GM19240 (cell line): ENCODE results near the gene PELI3.

Source experiments
- DNase-seq: peaks from one replicate; pipeline ENCODE4 v3.0.0; 2011; ENCODE audit warnings: low spot score; ENCODE audit not compliant: insufficient read length

Gene PELI3

GRCh38 chr11:66473608-66474515 is 7.2 kb downstream of the PELI3 start:
- DNase-seq = no peak

- no peak for DNase-seq
Observed at GRCh38 chr11:66475349-66476172, 8.9 kb downstream of the PELI3 start.

- DNase-seq = no peak
Observed at GRCh38 chr11:66476173-66476840, 9.6 kb downstream of the PELI3 start.

GRCh38 chr11:66476841-66477251 is 10.1 kb downstream of the PELI3 start:
- no peak for DNase-seq

- DNase-seq = no peak
Observed at GRCh38 chr11:66477263-66478201, 10.8 kb downstream of the PELI3 start.

- peak; percentile 64 for DNase-seq
Observed at GRCh38 chr11:66478729-66479393, 12.2 kb downstream of the PELI3 start.

- DNase-seq = no peak
Observed at GRCh38 chr11:66479394-66480116, 12.8 kb downstream of the PELI3 start.

- DNase-seq = peak; percentile 100
Observed at GRCh38 chr11:66480117-66480938, 13.6 kb downstream of the PELI3 start, which contains the start of gene DPP3. Gene DPP3, plus strand, starts transcription at chr11:66480434. Its CDS starts 1,767 bp downstream, at chr11:66482201.

GRCh38 chr11:66484806-66485380 is 18.2 kb downstream of the PELI3 start:
- no peak for DNase-seq

GRCh38 chr11:66488957-66489356 is 22.3 kb downstream of the PELI3 start:
- DNase-seq = no peak

- no peak for DNase-seq
Observed at GRCh38 chr11:66489636-66490035, 22.9 kb downstream of the PELI3 start.

- no peak for DNase-seq
Observed at GRCh38 chr11:66491315-66491935, 24.7 kb downstream of the PELI3 start.

- no peak for DNase-seq
Observed at GRCh38 chr11:66492161-66492865, 25.6 kb downstream of the PELI3 start.

- no peak for DNase-seq
Observed at GRCh38 chr11:66493130-66493529, 26.4 kb downstream of the PELI3 start.

GRCh38 chr11:66494458-66494857 is 27.8 kb downstream of the PELI3 start:
- DNase-seq = no peak

GRCh38 chr11:66494935-66495334 is 28.2 kb downstream of the PELI3 start:
- DNase-seq = no peak

GRCh38 chr11:66495401-66495854 is 28.7 kb downstream of the PELI3 start:
- no peak for DNase-seq
